Fibroblast of lung (primary cell): ENCODE results near the gene FSIP1. TPM values are rescaled to one million over a fixed set of nuclear protein-coding genes. Genes with fewer than 3 reads are reported as not detected.

ENCODE experiments used
- DNase-seq, 2 donors: peaks; one replicate each; pipeline versions ENCODE4 v3.0.0 to v3.0.0-alpha.2; 2010; ENCODE audit warnings: low read depth in 2 of 2
- H2AFZ ChIP-seq: 2 replicates; pipeline ENCODE4 v1.5.1; 2012; ENCODE audit warnings: low read length, control low read depth, inconsistent platforms
- H3K27ac ChIP-seq: 2 replicates; pipeline ENCODE4 v1.5.1; 2011; ENCODE audit warnings: low read length, control low read depth; ENCODE audit not compliant: insufficient read depth
- H3K27me3 ChIP-seq: 2 replicates; pipeline ENCODE4 v1.5.1; 2011; ENCODE audit warnings: mild to moderate bottlenecking, low read length; ENCODE audit not compliant: control insufficient read depth, insufficient read depth
- H3K36me3 ChIP-seq: 2 replicates; pipeline ENCODE4 v1.5.1; 2011; ENCODE audit warnings: low read length; ENCODE audit not compliant: control insufficient read depth, insufficient read depth
- H3K4me1 ChIP-seq: 2 replicates; pipeline ENCODE4 v1.5.1; 2011; ENCODE audit warnings: low read length; ENCODE audit not compliant: control insufficient read depth, insufficient read depth; ENCODE audit errors: extremely low read depth
- H3K4me2 ChIP-seq: 2 replicates; pipeline ENCODE4 v1.5.1; 2011; ENCODE audit warnings: low read length, control low read depth; ENCODE audit not compliant: insufficient read depth; ENCODE audit errors: extremely low read depth
- H3K4me3 ChIP-seq, 4 experiments: fragments of 200-600 bp in 1 of 4; sonication (generic) in 1 of 4; replicated peaks in 1 of 4; 2 replicates each; pipeline ENCODE4 v1.5.1; 2011 to 2016; ENCODE audit warnings: low read length in 4 of 4, low read depth in 3 of 4, mild to moderate bottlenecking in 3 of 4, control low read depth in 2 of 4, inconsistent platforms in 1 of 4, mixed read lengths in 1 of 4; ENCODE audit not compliant: insufficient read depth in 1 of 4; ENCODE audit errors: control extremely low read depth in 1 of 4
- H3K79me2 ChIP-seq: 2 replicates; pipeline ENCODE4 v1.5.1; 2012; ENCODE audit warnings: mild to moderate bottlenecking, low read length, inconsistent platforms; ENCODE audit not compliant: control insufficient read depth, insufficient read depth
- H3K9ac ChIP-seq: 2 replicates; pipeline ENCODE4 v1.5.1; 2011; ENCODE audit warnings: mild to moderate bottlenecking, low read length, control low read depth; ENCODE audit not compliant: insufficient read depth
- H3K9me3 ChIP-seq: 2 replicates; pipeline ENCODE4 v1.5.1; 2012; ENCODE audit warnings: low read depth, low read length; ENCODE audit not compliant: control insufficient read depth, insufficient read depth
- H4K20me1 ChIP-seq: 2 replicates; pipeline ENCODE4 v1.5.1; 2011; ENCODE audit warnings: low read length; ENCODE audit not compliant: control insufficient read depth, insufficient read depth; ENCODE audit errors: extremely low read depth
- CTCF ChIP-seq, 2 donors: IDR thresholded peaks in 1 of 2; conservative IDR thresholded peaks in 1 of 2; 1 replicate in 1 of 2; 2 replicates in 1 of 2; pipeline ENCODE4 v1.5.1; 2011 to 2012; ENCODE audit warnings: low read length in 2 of 2, control low read depth in 1 of 2, inconsistent platforms in 1 of 2, low read depth in 1 of 2, mild to moderate bottlenecking in 1 of 2
- EZH2 ChIP-seq: IDR thresholded peaks from 2 replicates; pipeline ENCODE4 v1.5.1; 2012; ENCODE audit warnings: low read length, control low read depth, mild to moderate bottlenecking; ENCODE audit errors: missing control alignments
- polyA plus RNA-seq, 2 donors: library from polyadenylated mRNA; depleted of rRNA in 1 of 2; stranded (reverse) in 1 of 2; unstranded in 1 of 2; fragments of >200 nt; gene quantifications; 2 replicates each; pipeline ENCODE4 v1.2.1, GENCODE V29; 2011 to 2012; ENCODE audit warnings: missing spikeins in 1 of 2
- total RNA-seq: library from RNA; depleted of rRNA; stranded (reverse); fragments of >200 nt; gene quantifications from 2 replicates; pipeline ENCODE4 v1.2.1, GENCODE V29; 2014

Gene FSIP1
- total and polyA plus RNA-seq, 2 donors (not counting 1 experiment from before 2014, with no cell fraction given): 0.50 to 5.1 TPM

- Histone ChIP-seq H3K36me3 (no peaks in the 10 kb centered on the region), H4K20me1 (no peaks in the 10 kb centered on the region), H3K9ac (no peak overlapping the region), H3K4me2 (no peak overlapping the region), H3K9me3 (no peaks in the 10 kb centered on the region), H2AFZ (no peak overlapping the region), H3K79me2 (no peaks in the 10 kb centered on the region), H3K4me1 (no peaks in the 10 kb centered on the region), H3K4me3 (no peak overlapping the region), H3K27ac (no peak overlapping the region), H3K27me3 (no peaks in the 10 kb centered on the region)
- DNase-seq: peak in 1 of 2 donors; percentile 58
- TF ChIP-seq EZH2 (no peak), CTCF (conservative IDR thresholded peaks at IDR 0.05 in 1 of 2, IDR thresholded peaks at IDR 0.05 in 1 of 2; ENCODE audit: low read depth in 1 of 2, low read length in 2 of 2) (no peak)
These were observed 53.8 kb downstream of the FSIP1 start for GRCh38 chr15:39728845-39729244.

- Histone ChIP-seq H3K4me3 (no peak overlapping the region), H2AFZ (no peak overlapping the region), H4K20me1 (no peaks in the 10 kb centered on the region), H3K9ac (no peak overlapping the region), H3K79me2 (no peaks in the 10 kb centered on the region), H3K4me2 (no peak overlapping the region), H3K27me3 (no peaks in the 10 kb centered on the region), H3K27ac (no peak overlapping the region), H3K9me3 (no peaks in the 10 kb centered on the region), H3K36me3 (no peaks in the 10 kb centered on the region), H3K4me1 (no peaks in the 10 kb centered on the region)
- no peak for DNase-seq
- TF ChIP-seq CTCF (conservative IDR thresholded peaks at IDR 0.05 in 1 of 2, IDR thresholded peaks at IDR 0.05 in 1 of 2; ENCODE audit: low read depth in 1 of 2, low read length in 2 of 2) (no peak), EZH2 (no peak)
These were observed 60.7 kb downstream of the FSIP1 start for GRCh38 chr15:39721893-39722292.

- no peaks in the 10 kb centered on the region for H3K27me3 ChIP-seq
- H3K4me2 ChIP-seq: peak overlapping the region; percentile 27
- no peak for TF ChIP-seq EZH2
- no peak for TF ChIP-seq CTCF (conservative IDR thresholded peaks at IDR 0.05 in 1 of 2, IDR thresholded peaks at IDR 0.05 in 1 of 2; ENCODE audit: low read depth in 1 of 2, low read length in 2 of 2)
- H3K27ac ChIP-seq: no peak overlapping the region
- no peaks in the 10 kb centered on the region for H3K79me2 ChIP-seq
- no peaks in the 10 kb centered on the region for H4K20me1 ChIP-seq
- peak; percentile 34 to 91 for DNase-seq
- H3K9me3 ChIP-seq: no peaks in the 10 kb centered on the region
- no peaks in the 10 kb centered on the region for H3K4me1 ChIP-seq
- no peaks in the 10 kb centered on the region for H3K36me3 ChIP-seq
- no peak overlapping the region for H3K9ac ChIP-seq
- no peak overlapping the region for H2AFZ ChIP-seq
- H3K4me3 ChIP-seq: no peak overlapping the region
These were observed 61.7 kb downstream of the FSIP1 start for GRCh38 chr15:39720621-39721611.
